PC-9 (cell line): ENCODE data around the gene MTX3. TPM values are rescaled to one million over a fixed set of nuclear protein-coding genes. Genes with fewer than 3 reads are reported as not detected.

Experiments
- Bru-seq: library from RNA; stranded (reverse); fragments of 400-500 nt; gene quantifications from one replicate; lab custom pipeline; 2021; lab: Mats Ljungman, UMichigan
- BruChase-seq, 2 experiments: library from RNA; stranded (reverse); fragments of 400-500 nt; gene quantifications; one replicate each; lab custom pipeline; 2021; lab: Mats Ljungman, UMichigan
- BruUV-seq: library from RNA; stranded (reverse); fragments of 400-500 nt; replicated peaks from 2 replicates; lab custom pipeline; 2021; lab: Mats Ljungman, UMichigan
- CTCF ChIA-PET: fragments of 300-600 bp; sonication (Branson Sonifier 250); formaldehyde crosslinking; loops from one replicate; lab custom pipeline; 2022; ENCODE audit warnings: antibody characterized with exemption; lab: Charles Lee
- POLR2A ChIA-PET: fragments of 300-600 bp; sonication (Branson Sonifier 250); formaldehyde crosslinking; loops from one replicate; lab custom pipeline; 2022; ENCODE audit warnings: antibody characterized with exemption; ENCODE audit not compliant: unreplicated experiment; lab: Charles Lee
- DNase-seq, 2 experiments: peaks; one replicate each; pipeline versions ENCODE4 v3.0.0 to v3.0.0-alpha.2; 2015 to 2022; ENCODE audit warnings: mixed read lengths in 1 of 2
- H2AFZ ChIP-seq: fragments of 200-600 bp; sonication (generic); 2 replicates; pipeline ENCODE4 v1.8.1; 2017; ENCODE audit warnings: antibody characterized with exemption
- H3F3A ChIP-seq: fragments of 200-600 bp; sonication (generic); 2 replicates; pipeline ENCODE4 v1.8.1; 2017; ENCODE audit warnings: antibody characterized with exemption, mild to moderate bottlenecking, low read depth; ENCODE audit not compliant: insufficient read depth
- H3K27ac ChIP-seq: fragments of 200-600 bp; sonication (generic); 2 replicates; pipeline ENCODE4 v1.6.1; 2016; ENCODE audit warnings: mixed run types
- H3K27me3 ChIP-seq: fragments of 200-600 bp; sonication (generic); 2 replicates; pipeline ENCODE4 v1.6.1; 2016; ENCODE audit warnings: low read depth, mixed run types; ENCODE audit not compliant: insufficient read depth
- H3K36me3 ChIP-seq: fragments of 200-600 bp; sonication (generic); 2 replicates; pipeline ENCODE4 v1.6.1; 2016; ENCODE audit warnings: low read depth, mixed run types
- H3K4me1 ChIP-seq: fragments of 200-600 bp; sonication (generic); replicated peaks from 2 replicates; pipeline ENCODE4 v1.6.1; 2016; ENCODE audit warnings: mixed run types; ENCODE audit not compliant: insufficient read depth
- H3K4me2 ChIP-seq: fragments of 200-600 bp; sonication (generic); 2 replicates; pipeline ENCODE4 v1.6.1; 2017; ENCODE audit warnings: mixed run types
- H3K4me3 ChIP-seq: fragments of 200-600 bp; sonication (generic); 2 replicates; pipeline ENCODE4 v1.6.1; 2016; ENCODE audit warnings: mixed run types
- H3K79me2 ChIP-seq: fragments of 200-600 bp; sonication (generic); 2 replicates; pipeline ENCODE4 v1.6.1; 2017; ENCODE audit warnings: low read depth, mixed run types
- H3K9me2 ChIP-seq: fragments of 200-600 bp; sonication (generic); 2 replicates; pipeline ENCODE4 v1.8.1; 2017; ENCODE audit warnings: mild to moderate bottlenecking; ENCODE audit not compliant: insufficient read depth
- H3K9me3 ChIP-seq: fragments of 200-600 bp; sonication (generic); 2 replicates; pipeline ENCODE4 v1.8.1; 2016; ENCODE audit warnings: low read depth; ENCODE audit not compliant: insufficient read depth
- H4K20me1 ChIP-seq: fragments of 200-600 bp; sonication (generic); 2 replicates; pipeline ENCODE4 v1.8.1; 2017; ENCODE audit not compliant: insufficient read depth
- EZH2 ChIP-seq: fragments of 200-600 bp; sonication (generic); IDR thresholded peaks from 2 replicates; pipeline ENCODE4 v1.8.0; 2017; ENCODE audit warnings: antibody characterized with exemption, low read depth
- intact Hi-C: fragments of 100-400 bp; cut with micrococcal nuclease; formaldehyde crosslinking; loops from one replicate; pipeline ENCODE4 v1.10.0; 2022; ENCODE audit not compliant: unreplicated experiment
- long read RNA-seq: library from polyadenylated mRNA; stranded (forward); transcript quantifications from one replicate; pipeline ENCODE4 v2.0.0, GENCODE V29; 2022
- total RNA-seq: library from RNA; stranded (reverse); gene quantifications from 2 replicates; pipeline ENCODE4 v1.2.3, GENCODE V29; 2021
- TF ChIP-seq, protein P1 (sequence below): fragments of 200-600 bp; sonication (generic); conservative IDR thresholded peaks from 2 replicates; pipeline ENCODE4 v1.6.1; 2017; ENCODE audit warnings: mixed run types, antibody characterized with exemption, mild to moderate bottlenecking, moderate library complexity

The MTX3 gene, protein sequence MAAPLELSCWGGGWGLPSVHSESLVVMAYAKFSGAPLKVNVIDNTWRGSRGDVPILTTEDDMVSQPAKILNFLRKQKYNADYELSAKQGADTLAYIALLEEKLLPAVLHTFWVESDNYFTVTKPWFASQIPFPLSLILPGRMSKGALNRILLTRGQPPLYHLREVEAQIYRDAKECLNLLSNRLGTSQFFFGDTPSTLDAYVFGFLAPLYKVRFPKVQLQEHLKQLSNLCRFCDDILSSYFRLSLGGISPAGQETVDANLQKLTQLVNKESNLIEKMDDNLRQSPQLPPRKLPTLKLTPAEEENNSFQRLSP
- total RNA-seq (20.9 and 22.8 TPM in 2 replicates), Bru-seq, nascent RNA (percentile 82 among the genes with signal in this experiment), BruChase-seq, experiment 1, labeled RNA remaining after a 2-hour chase (percentile 96 among the genes with signal in this experiment), BruChase-seq, experiment 2, labeled RNA remaining after a 6-hour chase (percentile 96 among the genes with signal in this experiment)
- long read RNA-seq, partial matches to known transcripts: 2 of 9 reads
- long read RNA-seq, other reads (novel, unspliced or antisense): 6 of 9 reads

DNA sequence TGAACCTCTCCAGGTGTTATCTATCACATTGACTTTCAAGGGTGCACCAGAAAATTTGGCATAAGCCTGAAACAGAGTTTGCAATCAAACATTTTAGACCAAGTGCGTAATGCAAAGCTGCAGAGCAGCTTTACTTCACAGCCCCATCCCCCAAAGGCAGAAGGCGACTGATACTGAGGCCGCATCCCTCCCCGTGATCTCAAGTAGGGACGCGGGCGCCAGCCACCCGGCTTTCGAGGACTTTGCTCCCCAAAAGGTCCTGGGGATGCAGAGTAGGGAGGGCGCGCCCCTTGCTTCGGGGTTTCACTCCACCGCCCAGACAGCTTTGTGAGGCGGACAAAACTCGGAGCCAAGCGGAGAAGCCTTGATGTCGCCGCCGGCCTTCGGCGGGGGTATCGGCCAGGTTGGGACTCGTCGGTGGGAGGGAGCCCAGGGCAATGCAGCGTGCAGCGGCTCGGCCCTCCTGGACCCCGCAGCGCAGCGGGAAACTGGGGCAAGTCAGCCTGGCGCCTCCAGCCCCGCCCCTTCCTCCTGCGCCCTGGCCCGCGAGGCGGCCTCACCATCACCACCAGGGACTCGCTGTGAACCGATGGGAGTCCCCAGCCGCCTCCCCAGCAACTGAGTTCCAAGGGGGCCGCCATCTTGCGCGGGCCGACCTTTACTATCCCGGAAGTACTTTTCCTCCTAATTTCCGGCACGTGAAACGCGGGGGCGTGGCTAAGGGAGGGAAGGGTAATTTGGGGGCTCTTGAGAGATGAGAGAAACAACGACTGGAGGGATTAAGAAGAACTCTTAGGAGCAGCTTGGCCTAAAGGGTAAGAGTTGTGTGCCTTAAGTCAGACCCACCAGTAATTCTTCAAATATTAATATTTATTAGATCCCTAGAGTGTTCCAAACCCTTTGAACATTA lies at the start of gene MTX3:
Gene MTX3 (minus strand): TSS at position 665 of the 910 bp plus-strand sequence. CDS start 24 bp downstream, at position 641.
- TF ChIP-seq, protein P1, sequence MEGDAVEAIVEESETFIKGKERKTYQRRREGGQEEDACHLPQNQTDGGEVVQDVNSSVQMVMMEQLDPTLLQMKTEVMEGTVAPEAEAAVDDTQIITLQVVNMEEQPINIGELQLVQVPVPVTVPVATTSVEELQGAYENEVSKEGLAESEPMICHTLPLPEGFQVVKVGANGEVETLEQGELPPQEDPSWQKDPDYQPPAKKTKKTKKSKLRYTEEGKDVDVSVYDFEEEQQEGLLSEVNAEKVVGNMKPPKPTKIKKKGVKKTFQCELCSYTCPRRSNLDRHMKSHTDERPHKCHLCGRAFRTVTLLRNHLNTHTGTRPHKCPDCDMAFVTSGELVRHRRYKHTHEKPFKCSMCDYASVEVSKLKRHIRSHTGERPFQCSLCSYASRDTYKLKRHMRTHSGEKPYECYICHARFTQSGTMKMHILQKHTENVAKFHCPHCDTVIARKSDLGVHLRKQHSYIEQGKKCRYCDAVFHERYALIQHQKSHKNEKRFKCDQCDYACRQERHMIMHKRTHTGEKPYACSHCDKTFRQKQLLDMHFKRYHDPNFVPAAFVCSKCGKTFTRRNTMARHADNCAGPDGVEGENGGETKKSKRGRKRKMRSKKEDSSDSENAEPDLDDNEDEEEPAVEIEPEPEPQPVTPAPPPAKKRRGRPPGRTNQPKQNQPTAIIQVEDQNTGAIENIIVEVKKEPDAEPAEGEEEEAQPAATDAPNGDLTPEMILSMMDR: no peak
- no peak for TF ChIP-seq EZH2
- Histone ChIP-seq H3K27ac (peak within 1 kb of the TSS; percentile 81), H3F3A (no peaks in the 10 kb centered on the region), H3K4me2 (peak within 1 kb of the TSS; percentile 90), H3K79me2 (peaks cover 28% of the 10 kb centered on the region), H4K20me1 (no peaks in the 10 kb centered on the region), H3K36me3 (peaks cover 10% of the 10 kb centered on the region; the same call in 1 of the 2 replicates), H3K4me1 (peaks cover 23% of the 10 kb centered on the region), H3K27me3 (no peaks in the 10 kb centered on the region), H3K9me3 (no peaks in the 10 kb centered on the region), H3K9me2 (no peaks in the 10 kb centered on the region), H2AFZ (peak within 1 kb of the TSS; percentile 88), H3K4me3 (peak within 1 kb of the TSS; percentile 72)
- ChIA-PET CTCF (no interaction called here), POLR2A (interaction anchor here (0.6 to 0.8 kb wide), 2 partner anchors 16 to 1281 kb away, joined by 9 read pairs; no protein-coding TSS in a partner anchor)
- intact Hi-C loops: loop anchor here (1.0 to 10.0 kb wide), 3 partner anchors 16 to 91 kb away; no protein-coding TSS in a partner anchor
- DNase-seq: peak; percentile 75 to 77
- no TSS peak for BruUV-seq

DNA sequence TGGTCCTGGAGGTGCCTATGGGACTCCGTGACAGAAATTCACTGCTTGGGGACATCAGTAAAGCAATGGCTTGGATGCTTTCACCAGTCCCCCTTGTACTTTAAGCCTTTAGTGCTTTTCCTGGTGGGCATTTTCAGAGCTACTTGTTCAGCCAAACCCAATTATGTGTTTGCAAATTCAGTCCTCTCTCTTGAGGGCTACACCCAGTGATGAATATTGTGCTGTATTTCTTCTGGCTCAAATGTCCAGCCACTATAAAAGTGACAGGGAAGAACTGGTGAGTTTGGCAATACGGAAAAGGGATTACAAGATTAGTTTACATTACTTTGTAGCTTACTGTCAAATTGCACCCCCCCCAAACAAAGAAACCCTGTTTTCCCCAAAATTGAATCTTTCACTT lies 48.6 kb upstream of the MTX3 start:
- H3K4me3 ChIP-seq: no peak overlapping the region
- H3K9me2 ChIP-seq: no peaks in the 10 kb centered on the region; the same call in none of the 2 replicates
- ChIA-PET POLR2A (no interaction called here), CTCF (no interaction called here)
- TF ChIP-seq, protein P1: no peak
- TF ChIP-seq EZH2: no peak
- H3F3A ChIP-seq: no peaks in the 10 kb centered on the region
- H3K27ac ChIP-seq: no peak overlapping the region
- H3K4me1 ChIP-seq: no peaks in the 10 kb centered on the region
- no peaks in the 10 kb centered on the region for H3K27me3 ChIP-seq
- H4K20me1 ChIP-seq: no peaks in the 10 kb centered on the region
- H3K79me2 ChIP-seq: no peaks in the 10 kb centered on the region
- H3K36me3 ChIP-seq: no peaks in the 10 kb centered on the region
- no TSS peak for BruUV-seq
- H3K9me3 ChIP-seq: no peaks in the 10 kb centered on the region
- H2AFZ ChIP-seq: no peak overlapping the region
- H3K4me2 ChIP-seq: no peak overlapping the region
- no peak for DNase-seq
- intact Hi-C loops: no loop called here

DNA sequence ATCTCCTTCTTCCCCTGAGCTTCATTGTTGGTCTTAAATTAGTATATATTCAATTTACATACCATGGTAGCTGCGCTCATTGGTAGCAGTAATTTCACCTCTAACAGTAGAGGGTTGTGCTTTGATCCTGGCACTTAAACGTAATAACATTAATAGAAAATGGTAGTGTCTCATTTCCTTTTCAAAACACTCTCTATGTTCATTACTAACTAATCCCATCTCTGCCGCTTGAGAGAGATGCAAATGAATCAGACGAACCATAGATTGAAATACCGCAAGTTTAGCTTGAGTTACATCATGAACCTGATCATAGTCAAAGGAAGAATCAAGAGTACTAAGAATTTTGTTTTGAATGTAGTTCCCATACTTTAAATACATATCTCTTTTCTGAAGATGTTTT lies 46.3 kb upstream of the MTX3 start:
- Histone ChIP-seq H3K27ac (no peak overlapping the region), H3K79me2 (no peaks in the 10 kb centered on the region), H3F3A (no peaks in the 10 kb centered on the region), H3K4me2 (no peak overlapping the region), H3K9me2 (no peaks in the 10 kb centered on the region; the same call in none of the 2 replicates), H3K9me3 (no peaks in the 10 kb centered on the region), H2AFZ (no peak overlapping the region), H3K36me3 (no peaks in the 10 kb centered on the region), H3K4me3 (no peak overlapping the region), H3K4me1 (no peaks in the 10 kb centered on the region), H4K20me1 (no peaks in the 10 kb centered on the region), H3K27me3 (no peaks in the 10 kb centered on the region)
- TF ChIP-seq, protein P1: no peak
- TF ChIP-seq EZH2: no peak
- CTCF ChIA-PET: interaction anchor here (0.6 kb wide), 1 partner anchor 483 kb away, joined by 8 read pairs; no protein-coding TSS in a partner anchor
- no TSS peak for BruUV-seq
- intact Hi-C loops: no loop called here
- POLR2A ChIA-PET: no interaction called here
- DNase-seq: no peak
